OCI-M1 (cell line): ENCODE data around the gene CYP19A1.
A peak's percentile ranks its signal among the peaks of the same experiment; 100 is the strongest.
"Not testable (repeated sequence)": the region's sequence is repeated elsewhere in the genome, so short reads cannot be mapped to it uniquely, and the experiment has no call there.

Source experiments
- DNase-seq: peaks from one replicate; lab custom pipeline; 2025; lab: John Stamatoyannopoulos, UW

The CYP19A1 gene

DNA sequence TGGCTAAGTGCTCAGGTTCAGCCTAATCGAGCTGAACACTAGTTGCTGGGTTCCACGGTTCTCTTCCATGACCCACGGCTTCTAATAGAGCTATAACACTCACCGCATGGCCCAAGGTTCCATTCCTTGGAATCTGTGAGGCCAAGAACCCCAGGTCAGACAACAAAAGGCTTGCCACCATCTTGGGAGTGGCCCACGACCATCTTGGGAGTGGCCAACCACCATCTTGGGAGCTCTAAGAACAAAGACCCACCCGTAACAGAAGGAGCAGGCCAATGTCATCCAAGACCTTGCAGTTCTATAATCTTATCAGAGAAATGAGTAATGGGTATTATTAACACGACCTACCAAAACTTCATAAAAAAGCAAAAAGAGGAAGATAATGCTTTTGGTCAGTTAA lies 77.3 kb downstream of the CYP19A1 start:
- DNase-seq = not testable (repeated sequence)

DNA sequence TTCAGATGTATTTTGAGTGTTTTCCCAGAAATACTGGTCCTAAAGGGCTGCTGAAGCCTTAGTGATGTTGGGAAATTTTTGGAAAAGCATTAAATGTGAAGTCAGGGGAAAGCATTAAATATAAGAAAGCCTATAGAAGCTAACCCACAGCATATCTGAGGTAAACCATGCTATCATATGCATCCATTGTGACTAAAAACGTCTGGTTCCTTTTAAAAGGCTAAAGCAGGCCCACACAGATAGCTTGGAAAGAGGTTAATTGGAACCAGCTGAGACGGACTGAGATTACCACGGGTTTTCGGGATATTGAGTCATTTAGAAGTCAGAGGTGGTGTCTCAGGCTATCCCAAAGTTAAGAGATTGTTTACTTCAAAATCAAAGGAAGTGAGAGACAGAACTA lies 78.2 kb downstream of the CYP19A1 start:
- no peak for DNase-seq

DNA sequence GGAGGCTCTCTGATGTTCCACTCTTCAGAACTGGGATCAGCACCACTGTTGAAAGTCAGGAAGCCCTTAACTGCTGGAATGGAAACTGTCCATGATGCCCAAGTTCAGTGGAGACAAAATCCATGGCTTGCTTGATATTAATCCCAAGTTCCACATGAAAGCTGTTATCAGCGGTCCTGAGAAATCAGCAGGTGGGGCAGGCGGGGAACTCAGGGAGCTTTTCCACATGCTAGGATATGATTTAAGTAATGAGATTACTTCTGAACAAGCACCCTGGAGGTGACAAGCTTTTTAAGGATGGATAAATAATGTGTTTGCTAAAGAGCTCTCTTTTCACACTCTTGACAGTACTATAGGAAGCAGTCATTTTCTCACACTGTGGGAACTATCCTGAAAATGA lies 82.9 kb downstream of the CYP19A1 start:
- no peak for DNase-seq

DNA sequence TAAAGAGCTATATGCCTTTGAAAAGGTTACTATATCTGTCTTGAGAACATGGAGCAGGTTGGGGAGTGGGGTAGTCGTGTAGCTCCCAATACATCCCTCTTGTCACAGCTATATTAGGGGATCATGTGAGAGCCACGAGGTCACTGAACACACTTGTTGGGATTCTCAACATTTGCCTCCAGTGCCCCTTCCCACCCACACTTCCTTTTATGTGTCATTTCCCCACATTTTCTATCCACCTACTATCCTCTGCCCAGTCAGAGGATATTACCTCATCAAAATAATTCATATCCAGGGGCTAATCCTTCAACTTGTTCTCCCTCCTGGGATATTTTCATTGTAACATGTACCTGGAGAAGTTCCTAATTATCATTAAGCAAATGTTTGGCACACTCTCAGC lies 85.0 kb downstream of the CYP19A1 start:
- DNase-seq = no peak

DNA sequence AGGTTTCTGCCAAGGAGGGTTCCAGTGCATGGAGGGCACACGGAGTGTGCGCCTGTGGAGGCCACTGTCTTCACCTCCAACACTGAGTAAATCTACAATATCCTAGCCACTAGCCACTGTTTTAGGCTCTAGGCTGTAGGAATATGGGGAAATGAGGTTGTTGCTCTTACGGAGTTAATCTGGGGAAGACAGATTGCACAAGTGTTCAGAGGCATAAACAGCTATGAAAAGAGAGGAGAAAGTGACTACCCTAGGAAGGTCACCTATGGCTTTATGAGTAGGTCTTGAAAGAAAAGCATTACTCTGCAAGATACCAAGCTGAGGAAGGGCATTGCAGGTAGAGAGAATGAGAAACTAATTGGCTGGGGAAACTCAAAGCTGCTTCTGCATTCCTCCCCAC lies 85.7 kb downstream of the CYP19A1 start:
- no peak for DNase-seq

DNA sequence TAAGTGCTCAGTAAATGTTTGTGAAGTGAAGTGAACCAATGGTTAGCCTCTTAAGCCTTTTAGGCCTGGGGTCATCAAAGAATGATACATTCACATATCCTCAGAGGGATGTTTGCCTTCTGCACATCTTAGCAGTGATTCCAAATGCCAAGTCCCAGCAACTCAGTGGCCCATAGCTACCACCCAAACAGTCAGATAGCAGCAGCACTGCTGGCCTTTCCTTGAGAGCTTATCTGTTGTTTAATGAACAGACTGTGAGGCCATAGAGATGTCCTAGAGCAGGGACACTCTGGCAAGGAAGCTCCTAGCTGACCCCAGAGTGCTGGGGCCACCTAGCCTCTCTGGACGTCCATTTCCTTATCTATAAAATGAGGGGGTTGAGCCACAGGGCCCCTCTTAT lies 86.8 kb downstream of the CYP19A1 start:
- peak; percentile 18 for DNase-seq

DNA sequence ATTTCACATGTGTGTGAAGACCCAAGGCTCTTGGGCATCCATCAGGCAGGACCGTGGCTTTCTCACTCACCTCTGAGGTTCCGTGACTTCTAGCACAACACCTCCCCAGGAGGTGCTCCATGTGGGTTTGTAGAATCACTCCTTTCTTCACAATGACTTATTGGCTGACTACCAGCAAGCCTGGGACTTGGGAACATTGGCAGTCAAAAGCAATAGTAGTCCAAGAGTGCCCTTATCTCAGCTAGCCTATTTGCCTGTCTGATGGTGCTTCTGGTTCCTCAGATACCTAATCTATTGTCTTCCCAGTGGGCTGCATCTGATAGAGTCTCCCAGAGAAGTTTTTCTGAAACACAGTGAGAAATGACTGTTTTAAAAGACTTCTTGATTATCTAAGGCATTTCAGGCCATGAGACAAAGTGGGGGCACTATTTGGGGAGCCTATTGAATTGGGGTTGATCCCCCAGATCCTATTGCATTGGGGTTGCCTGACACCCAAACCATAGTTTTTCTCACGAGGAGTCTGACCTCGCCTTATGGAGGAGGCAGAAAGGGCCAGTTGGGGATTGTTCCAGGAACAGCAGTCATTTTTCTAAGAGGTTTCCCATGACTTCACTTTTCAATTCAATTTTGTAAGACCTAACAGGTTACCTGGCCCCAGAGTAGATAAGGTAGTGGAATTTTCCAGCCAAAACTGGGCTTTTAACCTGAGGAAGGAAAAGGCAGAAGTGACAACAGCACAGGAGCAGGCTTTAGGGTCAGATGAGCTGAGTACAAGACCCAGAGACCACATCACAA lies 88.0 kb downstream of the CYP19A1 start:
- peak; percentile 33 for DNase-seq

DNA sequence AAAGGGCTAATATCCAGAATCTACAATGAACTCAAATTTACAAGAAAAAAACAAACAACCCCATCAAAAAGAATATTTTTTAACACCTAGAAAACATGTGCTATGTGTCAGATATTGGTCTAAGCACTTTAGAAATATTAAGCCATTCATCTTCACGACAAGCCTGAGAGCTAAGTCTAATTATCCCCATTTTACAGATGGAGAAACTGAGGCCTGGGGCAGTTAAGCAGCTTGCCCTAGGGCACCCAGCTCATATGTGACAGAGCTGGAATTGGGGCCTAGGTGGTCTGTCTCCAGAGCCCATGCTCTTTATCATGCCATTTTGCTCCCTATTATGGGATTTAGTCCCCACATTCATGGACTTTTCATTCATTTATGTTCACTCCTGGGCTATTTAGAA lies 92.8 kb downstream of the CYP19A1 start:
- DNase-seq = no peak

DNA sequence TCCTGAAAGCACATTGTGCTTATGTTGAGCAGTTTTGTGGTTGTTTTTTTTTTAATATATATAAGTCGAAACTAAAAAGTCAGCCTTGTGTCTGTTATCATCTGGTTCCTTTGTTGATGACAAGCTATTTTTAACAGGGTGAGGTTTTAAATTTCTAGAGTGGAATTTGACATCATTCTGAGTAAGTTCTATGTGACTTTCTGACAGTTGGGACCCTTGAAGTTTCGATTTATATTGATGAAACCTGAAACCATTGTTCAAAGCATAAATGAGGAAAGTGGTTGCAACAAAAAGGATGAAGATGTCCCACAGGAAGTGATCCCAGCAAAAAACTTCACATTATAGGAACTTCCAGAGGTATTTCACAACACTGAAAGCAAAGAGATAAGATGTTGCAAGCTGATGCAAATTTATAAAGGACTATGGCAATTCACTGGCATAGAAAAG lies 94.0 kb downstream of the CYP19A1 start:
- DNase-seq = peak; percentile 76

DNA sequence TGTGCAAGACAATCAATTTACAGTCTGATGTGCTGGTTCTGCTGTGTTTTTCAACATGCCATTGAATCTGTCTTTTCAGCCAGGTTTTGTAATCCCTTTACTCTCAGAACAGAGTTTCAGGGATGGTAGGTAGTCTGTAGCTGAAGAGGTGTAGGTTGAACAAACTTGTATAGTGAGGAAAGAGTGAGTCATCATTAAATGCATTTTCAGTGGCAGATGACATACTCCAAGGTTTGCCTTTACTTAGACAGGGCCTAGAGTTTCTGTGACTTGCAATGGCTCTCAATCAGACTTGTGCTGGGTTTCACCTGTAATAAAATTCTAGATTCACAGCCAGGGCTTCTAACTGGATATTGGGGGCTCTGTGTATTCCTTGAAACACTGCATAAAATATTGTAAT lies 94.6 kb downstream of the CYP19A1 start:
- DNase-seq = peak; percentile 44

DNA sequence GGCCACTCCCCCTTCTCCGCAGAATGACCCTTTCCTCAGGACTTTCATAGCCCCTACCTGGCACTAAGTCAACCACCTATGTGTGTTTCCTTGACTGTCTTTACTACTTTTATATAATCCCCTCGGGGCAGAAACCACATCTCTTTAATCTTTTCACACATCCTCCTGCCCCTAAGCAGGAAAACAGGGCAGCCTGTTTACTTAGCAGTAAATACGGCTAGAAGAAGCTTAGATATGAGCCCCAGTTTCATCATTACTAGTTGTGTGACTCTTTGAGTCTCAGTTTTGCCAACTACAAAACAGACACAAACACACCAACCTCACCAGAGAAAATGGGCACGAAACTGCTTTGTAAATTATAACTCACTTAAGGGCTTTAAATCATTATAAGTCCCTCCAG lies 98.3 kb downstream of the CYP19A1 start:
- no peak for DNase-seq

DNA sequence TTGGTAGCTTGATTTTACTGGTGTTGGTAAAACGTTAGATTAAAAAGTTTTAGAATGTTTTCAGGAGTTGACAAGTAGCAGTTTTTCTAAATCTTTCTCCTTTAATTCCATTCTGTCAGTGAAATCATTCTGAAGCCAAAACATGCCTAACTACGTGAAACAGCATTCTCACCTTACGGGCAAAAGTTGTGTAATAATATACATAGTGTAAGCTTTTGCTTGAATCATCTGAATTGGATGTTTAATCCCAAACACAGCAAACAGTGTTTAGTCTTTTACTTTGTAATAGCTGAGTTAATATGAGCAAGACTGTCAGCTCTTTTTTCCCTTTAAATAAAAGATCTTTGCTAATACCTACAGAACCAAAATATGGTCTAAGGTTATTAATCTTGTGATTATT lies 100.6 kb downstream of the CYP19A1 start:
- no peak for DNase-seq

DNA sequence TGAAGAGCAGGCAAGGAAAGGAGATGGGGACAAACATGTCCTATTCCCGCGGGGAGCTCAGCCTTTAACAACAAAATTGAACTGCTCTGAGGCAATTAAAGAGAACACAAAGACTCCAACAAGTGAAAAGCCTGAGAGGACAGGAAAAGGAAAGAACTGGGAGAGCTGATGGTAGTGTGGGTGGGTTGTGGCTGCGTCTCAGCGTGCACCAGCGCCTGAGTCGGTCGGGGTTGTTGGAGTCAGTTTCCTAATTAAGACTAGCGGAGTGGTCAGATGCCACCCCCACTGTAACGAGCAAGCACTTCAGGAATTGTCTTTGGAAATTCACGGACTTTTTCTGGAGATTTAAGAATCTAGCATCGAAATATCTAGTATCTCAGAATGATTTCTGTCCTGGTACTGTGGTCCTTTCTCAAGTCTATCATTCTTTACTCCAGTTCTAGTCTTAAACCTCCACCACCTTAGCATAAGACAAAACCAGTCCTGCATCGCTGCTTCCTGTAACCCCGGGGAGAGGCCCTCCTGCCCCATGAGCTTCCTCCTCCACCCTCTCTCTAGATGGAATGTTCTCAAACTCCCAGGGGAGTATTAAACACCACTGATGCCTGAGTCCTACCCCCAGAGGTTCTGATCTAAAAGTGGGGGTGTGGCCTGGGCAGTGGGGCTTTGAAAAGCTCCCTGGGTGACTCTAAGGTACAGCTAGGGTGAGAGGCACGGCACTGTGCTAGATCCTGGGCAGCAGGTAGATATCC lies 104.0 kb downstream of the CYP19A1 start:
- DNase-seq = no peak

DNA sequence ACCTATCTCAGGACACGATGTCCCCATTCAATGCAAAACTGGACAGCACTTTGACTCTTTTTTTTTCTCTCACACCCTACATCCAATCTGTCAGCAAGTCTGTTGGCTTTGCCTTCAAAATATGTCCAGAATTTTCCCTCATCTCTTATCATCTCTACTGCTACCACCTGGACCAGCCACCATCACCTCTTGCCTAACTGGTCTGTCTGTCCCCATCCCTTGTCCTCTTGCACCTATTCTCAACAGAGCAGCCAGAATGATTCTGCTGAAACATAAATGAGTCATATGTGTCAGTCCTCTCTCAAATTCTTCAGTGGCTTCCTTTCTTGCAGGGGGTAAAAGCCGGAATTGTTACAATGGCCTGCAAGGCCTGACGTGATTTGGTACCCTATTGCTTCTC lies 105.8 kb downstream of the CYP19A1 start:
- DNase-seq = no peak

DNA sequence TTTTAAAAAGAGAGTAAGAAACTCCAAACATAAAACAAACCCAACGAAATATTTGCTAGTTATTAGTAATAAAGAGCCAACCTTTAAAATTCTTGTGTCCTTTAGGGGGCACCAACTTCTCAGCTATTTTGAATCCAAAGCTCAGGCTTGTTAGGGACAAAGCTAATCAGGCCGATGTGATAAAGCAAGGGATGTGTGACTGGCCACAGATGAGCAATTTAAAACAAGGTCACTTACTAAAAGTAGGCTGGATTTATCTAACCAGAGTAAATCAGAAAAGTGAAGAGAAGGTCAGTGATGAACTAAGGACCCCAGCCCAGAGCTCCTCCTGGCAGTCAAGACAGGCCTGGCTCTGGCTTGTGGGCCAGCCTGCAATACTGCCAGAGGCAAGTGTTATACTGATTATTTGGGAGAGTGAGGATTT lies 108.5 kb downstream of the CYP19A1 start:
- DNase-seq = peak; percentile 56

DNA sequence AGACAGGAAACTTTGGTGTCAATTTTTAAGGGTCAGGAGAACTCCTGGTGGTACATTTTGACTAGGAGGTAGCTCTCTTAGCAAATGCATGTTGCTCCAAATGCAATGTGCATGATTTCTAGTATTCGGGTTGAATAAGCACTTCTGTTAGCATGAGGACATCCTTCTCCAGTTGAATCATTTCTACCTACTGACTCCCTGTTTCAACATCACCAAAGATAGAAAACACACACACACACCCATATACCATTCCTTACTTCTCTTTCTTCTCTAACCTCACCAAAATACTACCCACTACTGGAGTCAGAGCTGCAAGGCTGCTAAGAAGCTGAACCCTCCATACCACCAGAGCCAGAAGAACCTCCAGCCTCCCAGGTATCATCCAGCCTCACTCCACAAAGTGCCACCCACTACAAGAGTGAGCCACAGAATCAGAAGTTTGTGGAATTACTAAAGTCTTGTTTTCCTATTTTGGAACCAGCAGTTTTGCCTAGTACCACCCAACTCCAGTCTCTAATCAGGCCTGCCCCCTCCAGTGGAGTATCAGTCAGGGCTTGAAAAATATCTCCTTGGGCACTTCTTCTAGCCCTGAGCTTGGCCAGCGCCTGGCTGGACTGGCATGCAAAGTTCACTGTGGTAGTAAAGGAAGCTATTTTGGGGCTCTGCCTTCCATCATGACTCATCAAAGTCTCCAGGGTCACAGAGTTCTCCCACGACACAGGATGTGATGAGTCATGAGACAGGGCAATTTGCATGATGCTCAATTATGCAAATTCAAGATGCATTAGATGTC lies 110.3 kb downstream of the CYP19A1 start:
- peak; percentile 73 for DNase-seq

DNA sequence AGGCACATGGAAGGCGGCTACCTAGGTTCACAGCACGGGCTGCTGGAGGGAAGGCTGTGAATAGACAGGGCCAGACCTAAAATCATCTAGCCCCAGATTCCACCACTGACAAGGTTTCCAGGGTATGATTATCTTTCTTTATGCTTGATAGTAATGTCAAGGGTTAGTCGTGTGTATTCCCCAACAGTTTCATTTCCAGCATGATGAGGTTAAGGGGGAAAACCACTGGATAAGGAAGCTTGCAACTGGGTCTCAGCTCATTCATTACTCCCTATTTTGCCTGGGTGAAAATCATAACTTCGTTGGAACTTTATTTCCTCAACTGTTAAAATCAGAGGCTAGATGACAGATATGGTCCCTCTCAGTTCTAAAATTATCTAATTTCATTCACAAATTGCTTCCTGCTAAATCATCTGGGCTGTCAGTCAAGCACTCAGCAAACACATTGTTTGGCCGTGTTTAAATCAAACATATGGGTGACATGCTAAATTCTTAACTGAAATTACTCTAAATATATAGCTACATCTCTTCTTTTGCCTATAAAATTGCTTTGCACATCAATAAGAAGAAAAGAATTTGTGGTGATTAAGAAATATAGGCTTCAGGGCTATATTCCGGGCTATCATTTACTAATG lies 111.7 kb downstream of the CYP19A1 start:
- no peak for DNase-seq

DNA sequence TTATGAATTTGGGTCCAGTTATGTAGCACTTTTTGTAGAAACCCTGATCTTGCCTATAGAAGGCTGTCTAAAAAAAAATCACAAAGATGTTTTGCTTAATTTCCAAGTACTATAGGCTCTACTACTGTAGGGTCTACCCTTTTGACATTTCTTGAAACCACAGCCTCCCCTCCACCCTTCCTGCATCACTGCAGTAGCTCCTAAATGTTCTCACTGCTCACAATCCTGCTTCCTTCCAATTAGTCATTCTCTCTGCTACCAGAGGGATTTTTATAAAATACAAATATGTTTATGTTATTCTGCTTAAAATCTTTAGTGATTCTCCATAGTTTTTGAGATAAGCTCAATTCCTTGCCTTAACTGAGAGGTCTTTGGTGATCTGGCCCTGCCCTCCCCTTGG lies 114.0 kb downstream of the CYP19A1 start:
- no peak for DNase-seq

DNA sequence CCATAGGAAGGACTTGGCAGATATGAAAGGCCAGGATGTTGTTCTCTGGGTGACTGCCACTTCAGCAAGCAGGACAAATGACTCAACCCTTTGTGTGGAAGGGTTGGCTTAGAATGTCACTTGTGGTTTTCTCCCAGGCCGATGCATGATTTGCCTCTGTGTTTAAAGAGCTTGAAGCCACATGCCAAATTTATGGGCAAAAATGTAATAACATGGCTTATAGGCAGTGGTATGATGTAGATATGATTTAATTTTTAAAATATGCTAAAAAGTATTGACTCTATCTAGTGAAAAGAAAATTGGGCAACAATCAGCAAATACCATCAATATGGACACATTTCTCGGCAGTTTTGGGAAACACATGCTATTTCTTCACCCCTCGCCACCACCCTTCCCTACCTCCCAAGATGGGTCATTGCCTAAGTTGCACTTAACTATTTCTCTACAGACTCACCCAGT lies 114.6 kb downstream of the CYP19A1 start:
- peak; percentile 80 for DNase-seq

DNA sequence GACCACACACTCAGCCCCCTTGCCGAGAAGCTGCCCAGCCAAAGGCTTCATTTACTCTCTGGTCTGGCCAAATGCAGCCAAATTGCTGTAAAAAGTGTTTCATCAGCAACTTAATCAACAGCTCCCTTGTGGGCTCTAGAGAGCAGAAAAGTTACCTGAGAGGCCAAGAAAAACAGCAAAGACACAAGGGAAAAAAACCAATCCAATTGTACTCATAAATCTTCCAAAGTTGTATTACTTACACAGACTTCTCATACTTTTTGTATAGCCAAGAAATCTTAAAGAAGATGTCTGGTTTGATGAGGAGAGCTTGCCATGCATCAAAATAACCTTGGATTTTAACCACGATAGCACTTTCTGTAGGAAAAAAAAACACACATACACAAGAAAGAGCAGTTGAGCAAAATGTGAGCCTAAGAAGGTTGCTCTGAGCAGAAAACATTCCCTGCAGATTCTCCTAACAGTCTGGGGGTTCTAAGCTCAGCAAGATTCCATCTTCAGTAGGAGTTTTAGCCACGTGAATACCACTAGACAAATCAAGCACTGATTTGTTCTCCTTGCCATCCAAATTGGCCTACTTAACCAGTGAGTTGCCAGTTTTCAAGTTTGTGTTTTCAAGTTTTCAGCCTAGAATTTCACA lies 120.0 kb downstream of the CYP19A1 start:
- no peak for DNase-seq

DNA sequence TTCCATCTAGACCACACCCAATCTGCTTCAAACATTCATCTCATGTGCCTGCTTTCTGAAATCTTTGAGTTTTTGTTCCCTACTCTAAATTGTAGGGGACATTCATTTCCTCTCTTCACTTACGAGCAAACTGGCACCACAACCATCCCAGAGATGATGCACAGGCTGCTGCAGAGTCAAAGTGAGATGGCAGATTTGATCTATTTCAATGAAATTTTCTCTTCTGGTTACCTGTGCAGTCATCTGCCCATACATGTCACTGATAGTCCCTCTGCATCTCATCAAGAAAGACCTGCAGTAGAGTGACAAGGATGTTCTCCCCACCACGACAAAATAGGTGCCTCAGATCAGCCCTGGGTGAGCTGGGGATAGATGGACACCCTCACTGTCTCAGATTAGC lies 125.5 kb downstream of the CYP19A1 start:
- no peak for DNase-seq

DNA sequence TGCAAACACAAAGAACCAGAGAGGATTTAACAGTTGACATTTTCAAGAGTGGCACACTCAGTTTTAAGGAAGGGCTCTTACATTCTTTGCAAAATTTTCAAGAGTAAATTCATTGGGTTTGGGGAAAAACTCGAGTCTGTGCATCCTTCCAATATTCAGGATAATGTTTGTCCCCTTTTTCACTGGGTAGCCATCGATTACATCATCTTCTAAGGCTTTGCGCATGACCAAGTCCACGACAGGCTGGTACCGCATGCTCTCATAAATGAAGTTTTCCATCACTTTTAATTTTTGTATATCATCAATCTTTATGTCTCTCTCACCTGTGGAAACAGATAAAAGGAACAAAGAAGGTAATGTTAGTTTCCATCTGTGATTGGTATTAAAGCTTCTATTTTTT lies 126.2 kb downstream of the CYP19A1 start:
- DNase-seq = no peak
